Measurements from ENCODE around the gene ANKRD11. TPM values are rescaled to one million over a fixed set of nuclear protein-coding genes. Genes with fewer than 3 reads are reported as not detected.
A peak's percentile ranks its signal among the peaks of the same experiment; 100 is the strongest.

The ANKRD11 gene
- total RNA-seq, 1 donor from 2014 or later, result 74.6 TPM

GRCh38 chr16:89297156-89297874 is 193.0 kb downstream of the ANKRD11 start:
- peak; percentile 70 for DNase-seq

GRCh38 chr16:89295915-89296314 is 194.4 kb downstream of the ANKRD11 start:
- DNase-seq, result no peak

- no peak for DNase-seq
Measured at GRCh38 chr16:89295071-89295900, 195.1 kb downstream of the ANKRD11 start.

GRCh38 chr16:89294486-89294885 is 195.9 kb downstream of the ANKRD11 start:
- no peak for DNase-seq

GRCh38 chr16:89293276-89294143 is 196.9 kb downstream of the ANKRD11 start:
- DNase-seq, result peak; percentile 53

GRCh38 chr16:89292443-89293078 is 197.8 kb downstream of the ANKRD11 start:
- DNase-seq, result no peak

- DNase-seq, result no peak
Measured at GRCh38 chr16:89291776-89292175, 198.6 kb downstream of the ANKRD11 start.

- no peak for DNase-seq
Measured at GRCh38 chr16:89291363-89291762, 199.0 kb downstream of the ANKRD11 start.

- DNase-seq, result no peak
Measured at GRCh38 chr16:89290887-89291286, 199.5 kb downstream of the ANKRD11 start.

GRCh38 chr16:89290472-89290871 is 199.9 kb downstream of the ANKRD11 start:
- no peak for DNase-seq

- peak; percentile 68 for DNase-seq
Measured at GRCh38 chr16:89289428-89290395, 200.6 kb downstream of the ANKRD11 start.

GRCh38 chr16:89288966-89289365 is 201.4 kb downstream of the ANKRD11 start:
- no peak for DNase-seq

GRCh38 chr16:89288577-89288844 is 201.8 kb downstream of the ANKRD11 start:
- DNase-seq, result no peak

- DNase-seq, result no peak
Measured at GRCh38 chr16:89287777-89288576, 202.4 kb downstream of the ANKRD11 start.

- no peak for DNase-seq
Measured at GRCh38 chr16:89286096-89286495, 204.3 kb downstream of the ANKRD11 start.

GRCh38 chr16:89285381-89285780 is 205.0 kb downstream of the ANKRD11 start:
- no peak for DNase-seq

GRCh38 chr16:89283449-89283848 is 206.9 kb downstream of the ANKRD11 start:
- no peak for DNase-seq

GRCh38 chr16:89282523-89282922 is 207.8 kb downstream of the ANKRD11 start:
- DNase-seq, result no peak

GRCh38 chr16:89281829-89282228 is 208.5 kb downstream of the ANKRD11 start:
- DNase-seq, result no peak

- no peak for DNase-seq
Measured at GRCh38 chr16:89281189-89281577, 209.2 kb downstream of the ANKRD11 start.
